GM18909 (cell line): ENCODE results near the gene CHCHD1.
"Not testable (repeated sequence)": the region's sequence is repeated elsewhere in the genome, so short reads cannot be mapped to it uniquely, and the experiment has no call there.

Experiments used
- ATAC-seq: cut with Tn5 transposase; IDR thresholded peaks from one replicate; pipeline ENCODE4 v1.9.1; 2021; ENCODE audit warnings: mild to moderate bottlenecking; ENCODE audit not compliant: unreplicated experiment, poor library complexity

CHCHD1 gene

GRCh38 chr10:73765066-73765465 lies 16.8 kb upstream of the CHCHD1 start:
- ATAC-seq = no peak

DNA sequence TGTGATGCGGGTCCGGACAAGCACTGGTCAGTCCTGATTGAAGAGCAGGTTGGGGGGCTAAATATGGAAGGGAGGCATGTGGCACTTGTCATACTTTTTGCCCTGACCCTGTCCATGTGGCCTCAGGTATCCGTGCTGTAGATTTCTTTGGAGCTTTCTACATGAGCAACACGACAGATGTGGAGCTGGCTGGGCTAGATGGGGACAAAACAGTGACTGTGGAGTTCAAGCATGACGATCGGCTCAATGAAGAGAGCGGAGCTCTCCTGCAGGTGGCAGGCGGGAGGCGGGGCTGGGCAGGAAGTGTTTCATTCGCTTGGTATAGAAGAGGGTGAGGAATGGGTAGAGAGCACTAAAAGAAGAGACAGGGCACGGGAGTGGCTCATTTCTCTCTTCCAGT lies 13.0 kb upstream of the CHCHD1 start:
- no peak for ATAC-seq

DNA sequence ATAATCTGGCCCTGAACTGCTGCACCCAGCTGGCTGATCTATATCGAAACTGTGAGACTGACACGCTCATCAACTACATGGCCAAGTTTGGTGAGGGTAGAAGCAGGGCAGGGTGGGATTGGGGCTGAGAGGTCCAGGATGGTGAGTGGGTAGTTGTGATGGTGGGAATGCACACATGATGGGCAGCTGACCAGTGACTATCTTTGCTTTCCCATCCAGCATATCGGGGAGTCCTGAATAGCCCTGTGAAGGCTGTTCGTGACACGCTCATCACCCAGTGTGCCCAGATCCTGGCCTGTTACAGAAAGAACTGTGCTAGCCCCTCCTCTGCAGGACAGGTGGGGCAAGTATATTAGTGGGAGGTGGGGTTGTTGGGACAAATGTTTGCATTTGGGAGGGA lies 12.5 kb upstream of the CHCHD1 start:
- no peak for ATAC-seq

- ATAC-seq = peak; percentile 16
Measured at GRCh38 chr10:73771722-73772280, 10.0 kb upstream of the CHCHD1 start.

DNA sequence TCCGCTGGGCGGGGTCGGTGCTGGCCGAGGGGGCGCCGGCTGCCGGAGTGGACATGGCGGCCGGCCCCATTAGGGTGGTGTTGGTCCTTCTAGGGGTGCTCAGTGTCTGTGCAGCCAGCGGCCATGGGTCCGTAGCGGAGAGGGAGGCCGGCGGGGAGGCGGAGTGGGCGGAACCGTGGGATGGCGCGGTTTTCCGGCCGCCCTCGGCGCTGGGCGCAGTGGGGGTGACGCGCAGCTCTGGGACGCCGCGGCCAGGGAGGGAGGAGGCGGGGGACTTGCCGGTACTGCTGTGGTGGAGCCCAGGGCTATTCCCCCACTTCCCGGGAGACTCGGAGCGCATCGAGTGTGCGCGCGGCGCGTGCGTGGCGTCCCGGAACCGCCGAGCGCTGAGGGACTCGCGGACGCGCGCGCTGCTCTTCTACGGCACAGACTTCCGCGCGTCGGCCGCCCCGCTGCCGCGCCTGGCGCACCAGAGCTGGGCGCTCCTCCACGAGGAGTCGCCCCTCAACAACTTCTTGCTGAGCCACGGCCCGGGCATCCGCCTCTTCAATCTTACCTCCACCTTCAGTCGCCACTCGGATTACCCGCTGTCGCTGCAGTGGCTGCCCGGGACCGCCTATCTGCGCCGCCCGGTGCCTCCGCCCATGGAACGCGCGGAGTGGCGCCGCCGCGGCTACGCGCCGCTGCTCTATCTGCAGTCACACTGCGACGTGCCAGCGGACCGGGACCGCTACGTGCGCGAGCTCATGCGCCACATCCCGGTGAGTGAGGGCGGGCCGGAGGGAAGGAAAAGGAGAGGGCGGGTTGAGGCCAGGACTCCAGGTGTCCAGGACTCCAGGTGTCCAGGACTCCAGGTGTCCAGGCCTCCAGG lies 9.3 kb upstream of the CHCHD1 start:
- peak; percentile 67 for ATAC-seq

GRCh38 chr10:73773152-73773879 lies 8.5 kb upstream of the CHCHD1 start:
- peak; percentile 2 for ATAC-seq

- ATAC-seq = no peak
Measured at GRCh38 chr10:73774637-73775036, 7.2 kb upstream of the CHCHD1 start.

- no peak for ATAC-seq
Measured at GRCh38 chr10:73779018-73779417, 2.8 kb upstream of the CHCHD1 start.

- ATAC-seq = no peak
Measured at GRCh38 chr10:73779539-73780197, 2.2 kb upstream of the CHCHD1 start.

GRCh38 chr10:73780301-73780700 lies 1.5 kb upstream of the CHCHD1 start:
- no peak for ATAC-seq

GRCh38 chr10:73780966-73781365 lies 882 bp upstream of the CHCHD1 start:
- no peak for ATAC-seq

DNA sequence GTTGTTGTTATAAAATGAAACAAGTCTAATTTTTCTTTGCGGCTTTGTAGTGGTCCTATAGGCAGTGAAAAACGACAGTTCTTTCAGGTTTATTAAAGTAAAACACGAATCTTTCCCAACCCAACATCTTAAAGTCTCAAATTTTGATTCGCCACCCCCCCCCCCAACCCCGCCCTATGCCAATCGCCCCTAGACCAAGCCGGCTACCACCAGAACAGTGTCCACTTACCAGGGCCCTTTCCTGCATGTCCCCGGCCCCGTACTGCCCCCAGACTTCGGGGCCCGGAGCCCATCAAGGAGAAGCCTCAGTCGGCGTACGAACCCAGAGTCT lies 335 bp upstream of the CHCHD1 start:
- ATAC-seq = no peak

GRCh38 chr10:73782749-73783085 lies 869 bp downstream of the CHCHD1 start:
- ATAC-seq = no peak

GRCh38 chr10:73785211-73785720 lies 3.4 kb downstream of the CHCHD1 start, which contains the start of gene ZSWIM8:
Gene ZSWIM8, plus strand, starts transcription at chr10:73785606. Its CDS starts 273 bp downstream, at chr10:73785879.
- ATAC-seq = peak; percentile 75

DNA sequence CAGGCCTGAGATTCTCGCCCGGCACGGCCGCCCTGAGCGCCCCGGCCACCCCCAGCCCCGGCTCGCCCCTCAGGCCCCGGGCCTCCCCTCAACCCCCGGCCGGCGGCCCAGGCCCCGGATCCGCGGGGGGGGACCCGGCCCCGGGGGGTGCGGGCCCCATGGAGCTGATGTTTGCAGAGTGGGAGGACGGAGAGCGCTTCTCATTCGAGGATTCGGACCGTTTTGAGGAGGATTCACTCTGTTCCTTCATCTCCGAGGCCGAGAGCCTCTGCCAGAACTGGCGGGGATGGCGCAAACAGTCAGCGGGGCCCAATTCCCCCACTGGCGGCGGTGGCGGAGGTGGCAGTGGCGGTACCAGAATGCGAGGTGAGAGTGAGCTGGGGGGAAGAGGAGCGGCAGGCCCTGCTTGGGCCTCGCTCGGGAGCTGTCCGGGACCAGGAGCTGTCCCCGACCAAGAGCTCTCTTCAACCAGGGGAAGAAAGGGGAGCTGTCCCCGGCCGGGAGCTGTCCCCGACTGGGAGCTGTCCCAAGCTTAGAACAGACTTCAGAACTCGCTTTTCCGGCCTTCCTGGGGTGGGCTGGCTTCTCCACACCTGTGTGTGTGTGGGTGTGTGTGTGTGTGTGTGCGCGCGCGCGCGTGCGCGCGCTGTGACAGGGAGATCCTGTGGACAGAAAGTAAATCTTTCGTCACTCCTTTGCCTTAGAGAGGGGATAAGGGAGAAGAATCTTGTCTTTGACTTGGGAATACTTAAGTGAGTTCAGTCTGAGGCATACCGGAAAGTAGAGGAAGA lies 4.1 kb downstream of the CHCHD1 start:
- ATAC-seq = peak; percentile 5

- ATAC-seq = no peak
Measured at GRCh38 chr10:73786512-73786885, 4.7 kb downstream of the CHCHD1 start.

DNA sequence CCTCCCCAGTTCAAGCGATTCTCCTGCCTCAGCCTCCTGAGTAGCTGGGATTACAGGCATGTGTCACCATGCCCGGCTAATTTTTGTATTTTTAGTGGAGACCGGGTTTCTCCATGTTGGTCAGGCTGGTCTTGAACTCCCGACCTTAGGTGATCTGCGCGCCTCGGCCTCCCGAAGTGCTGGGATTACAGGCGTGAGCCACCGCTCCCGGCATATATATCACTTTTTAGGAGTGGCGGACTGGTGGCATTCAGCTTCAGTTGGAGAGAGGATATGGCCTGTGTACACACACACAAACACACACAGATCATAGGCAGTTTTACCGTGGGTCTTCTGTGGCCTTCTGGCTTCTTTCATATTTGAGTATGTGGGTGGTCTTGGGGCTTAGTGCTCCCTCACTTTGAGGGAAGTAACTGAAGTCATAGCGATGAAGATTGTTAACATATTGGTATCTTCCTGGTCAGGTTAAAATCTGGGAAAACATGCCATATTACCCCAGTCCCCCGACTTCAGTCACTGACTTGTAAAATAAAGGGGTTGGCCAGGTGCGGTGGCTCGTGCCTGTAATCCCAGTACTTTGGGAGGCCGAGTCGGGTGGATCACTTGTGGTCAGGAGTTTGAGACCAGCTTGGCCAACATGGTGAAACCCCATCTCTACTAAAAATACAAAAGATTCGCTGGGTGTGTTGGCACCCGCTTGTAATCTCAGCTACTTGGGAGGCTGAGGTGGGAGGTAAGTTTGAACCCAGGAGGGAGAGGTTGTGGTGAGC lies 5.4 kb downstream of the CHCHD1 start:
- ATAC-seq = not testable (repeated sequence)

DNA sequence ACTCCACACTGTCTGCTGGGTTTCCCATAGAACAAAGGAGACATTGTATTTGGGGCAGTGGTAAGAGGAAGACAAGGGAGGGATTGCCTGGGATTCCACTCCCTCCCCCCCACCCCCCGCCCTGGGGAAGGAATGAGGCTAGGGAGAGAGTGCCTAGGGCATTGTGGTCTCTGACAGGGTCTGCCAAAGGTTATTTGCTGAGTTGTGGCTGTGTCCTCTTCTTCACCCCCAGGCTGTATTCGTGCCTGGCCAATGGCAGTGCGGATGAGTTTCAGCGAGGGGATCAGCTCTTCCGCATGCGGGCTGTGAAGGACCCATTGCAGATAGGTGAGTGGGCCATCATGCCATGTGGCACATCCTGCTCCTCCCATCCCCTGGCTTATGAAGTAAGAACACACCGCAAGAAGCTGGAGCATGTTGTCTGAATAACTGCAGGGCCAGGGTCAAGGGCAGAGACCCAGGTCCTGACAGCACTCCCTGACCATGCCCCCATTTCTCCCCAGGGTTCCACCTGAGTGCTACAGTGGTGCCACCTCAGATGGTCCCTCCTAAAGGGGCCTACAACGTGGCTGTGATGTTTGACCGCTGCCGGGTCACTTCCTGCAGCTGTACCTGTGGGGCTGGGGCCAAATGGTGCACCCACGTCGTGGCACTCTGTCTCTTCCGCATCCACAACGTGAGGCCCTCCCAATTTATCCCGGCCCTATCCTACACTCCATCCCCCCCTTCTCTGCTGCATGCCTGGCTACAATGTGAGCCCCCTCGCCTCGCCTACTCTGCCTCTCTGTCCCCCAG lies 7.2 kb downstream of the CHCHD1 start:
- no peak for ATAC-seq
